NCI-H2081 (cell line): ENCODE data around the gene MPPED1.

Experiments used
- DNase-seq, 2 experiments: peaks; one replicate each; lab custom pipeline; 2025; lab: John Stamatoyannopoulos, UW

The MPPED1 gene

DNA sequence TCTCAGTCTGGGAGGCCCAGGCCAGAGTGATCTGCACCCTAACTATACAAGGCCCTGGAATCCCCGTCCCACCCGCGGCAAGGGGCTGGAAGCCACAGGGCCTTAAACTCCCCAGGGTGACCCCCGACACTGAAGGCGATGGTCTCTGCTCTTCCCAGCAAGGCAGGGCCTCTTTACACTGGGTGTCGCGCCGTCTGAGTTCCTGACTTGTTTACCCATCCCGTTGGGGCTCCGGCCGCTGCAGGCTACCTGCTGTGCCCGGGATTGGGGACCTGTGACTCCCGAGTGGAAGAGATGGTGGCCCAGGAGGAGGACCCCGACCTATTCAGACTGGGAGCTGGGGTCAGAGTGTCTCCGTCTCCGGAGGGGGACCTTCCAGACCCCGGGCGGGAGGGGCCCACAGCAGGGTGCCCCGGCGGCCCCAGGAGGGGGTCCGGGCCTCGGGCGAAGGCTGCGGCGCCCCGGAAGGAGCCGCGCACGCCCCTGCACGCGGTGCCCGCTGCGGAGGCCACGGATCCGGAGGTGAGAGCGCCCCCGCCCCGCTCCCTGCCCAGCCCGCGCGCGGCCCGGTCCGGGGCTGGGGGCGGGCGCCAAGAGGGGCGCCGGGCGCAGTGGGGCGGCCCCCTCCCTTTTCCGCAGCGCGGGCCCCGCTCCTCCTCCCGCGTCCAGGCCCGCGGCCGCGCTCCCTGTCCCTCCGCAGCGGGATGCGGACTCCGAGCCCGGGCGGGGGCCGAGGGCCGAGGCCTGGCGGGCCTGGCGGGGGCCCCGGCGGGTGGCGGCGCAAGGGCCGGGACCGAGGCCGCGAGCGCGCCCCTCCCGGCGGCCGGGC is 560 bp upstream of the MPPED1 start:
- DNase-seq, result no peak

DNA sequence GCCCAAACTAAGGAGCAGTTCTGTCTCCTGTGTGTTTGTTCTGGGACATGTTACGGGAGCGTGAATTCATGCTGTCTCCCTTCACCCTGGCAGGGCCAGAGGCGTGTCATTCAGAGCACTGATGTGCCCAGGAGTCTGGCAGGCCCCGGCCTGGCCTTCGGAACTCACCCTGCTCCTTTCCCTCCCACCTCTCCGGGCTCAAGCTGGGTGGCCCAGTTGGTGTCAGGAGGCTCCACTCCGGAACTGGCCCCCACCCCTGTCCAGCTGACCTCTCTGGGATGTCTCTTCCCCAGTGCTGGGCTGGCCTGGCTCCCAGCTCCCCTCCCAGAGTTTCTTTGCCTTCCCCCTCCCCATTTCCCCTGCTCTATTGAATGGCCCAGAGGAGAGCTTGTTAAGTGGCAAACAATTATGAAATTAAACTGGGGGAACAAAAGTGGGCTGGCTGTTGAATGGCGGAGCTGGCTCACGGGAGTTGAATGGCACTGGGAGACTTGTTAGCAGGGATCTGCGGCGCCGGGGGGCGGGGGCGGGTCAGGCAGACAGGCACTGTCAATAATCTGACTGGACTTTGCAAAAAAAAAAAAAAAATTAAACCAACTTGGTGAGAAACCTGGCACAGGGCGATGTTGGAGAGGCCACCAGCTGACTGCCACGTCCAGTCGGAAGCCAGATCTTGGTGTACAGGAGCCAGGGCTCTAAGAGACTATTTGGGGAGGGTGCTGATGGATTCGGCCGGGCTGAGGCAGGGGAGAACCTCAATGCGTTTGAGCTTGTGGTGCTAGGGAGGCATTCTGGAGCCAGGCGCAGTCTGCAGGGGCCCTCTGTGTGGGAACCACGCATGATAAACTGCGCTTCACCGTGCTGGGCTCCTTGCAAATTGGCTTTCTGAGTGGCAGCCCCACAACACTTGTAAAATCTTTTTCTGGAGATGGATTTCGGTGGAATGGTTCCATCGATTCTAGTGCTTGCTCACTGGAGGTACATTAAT is 1.3 kb downstream of the MPPED1 start:
- peak; percentile 36 to 68 for DNase-seq

DNA sequence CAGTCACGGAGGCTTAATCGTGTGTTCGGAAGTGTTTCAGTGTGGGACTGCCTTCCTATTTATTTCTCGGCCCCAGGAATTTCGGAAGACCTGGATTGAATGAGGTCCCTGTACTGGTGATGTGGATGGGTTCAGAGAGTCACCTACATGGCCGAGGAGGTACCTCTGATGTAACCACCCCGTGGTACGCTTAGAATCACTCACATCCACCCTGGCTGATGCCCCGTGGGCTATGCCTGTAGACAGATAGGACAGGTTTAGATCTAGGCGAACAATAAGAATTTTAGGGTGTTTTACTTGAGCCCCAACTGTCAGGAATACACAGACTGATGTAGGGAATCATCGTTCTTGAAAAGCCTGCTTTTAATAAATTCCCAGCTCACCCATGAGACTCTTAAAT is 2.0 kb downstream of the MPPED1 start:
- no peak for DNase-seq

DNA sequence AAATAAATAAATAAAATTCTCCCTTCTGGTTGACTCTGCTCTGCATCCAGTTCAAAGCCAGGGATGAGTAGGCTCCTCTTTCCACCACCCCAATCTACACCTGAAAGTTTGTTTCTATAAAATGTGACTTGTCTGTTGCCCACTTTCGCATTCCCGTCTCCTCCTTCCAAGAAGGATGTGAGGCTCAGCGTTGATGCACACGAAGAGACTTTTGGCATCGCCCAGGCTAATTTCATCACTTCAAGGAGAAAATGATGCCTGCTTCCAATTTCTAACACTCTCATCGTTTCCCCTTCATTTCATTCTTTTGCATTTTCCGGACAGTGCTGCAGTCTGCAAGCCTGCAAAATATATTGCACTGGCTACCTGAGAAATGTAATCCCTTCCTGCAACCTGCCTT is 3.9 kb downstream of the MPPED1 start:
- DNase-seq, result no peak

DNA sequence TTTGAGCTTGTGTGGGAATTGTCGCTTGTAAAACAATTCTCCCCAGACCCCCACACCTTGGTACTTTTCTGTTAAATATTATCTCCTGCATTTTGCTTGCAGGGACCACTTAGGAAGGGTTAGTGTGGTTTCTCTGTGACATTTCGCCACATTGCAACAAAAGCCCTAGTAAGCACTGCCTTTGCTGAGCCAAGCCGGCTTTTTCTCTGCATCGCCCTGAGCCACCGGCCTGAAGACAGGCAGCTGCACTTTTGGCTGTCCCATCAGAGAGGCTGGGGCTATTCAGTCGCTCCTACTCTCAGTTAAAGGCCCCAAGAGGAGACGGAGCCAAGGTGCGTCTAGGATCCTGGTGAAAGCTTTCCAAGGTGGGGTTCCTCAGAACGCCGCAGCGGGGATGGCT is 5.7 kb downstream of the MPPED1 start:
- DNase-seq, result no peak

DNA sequence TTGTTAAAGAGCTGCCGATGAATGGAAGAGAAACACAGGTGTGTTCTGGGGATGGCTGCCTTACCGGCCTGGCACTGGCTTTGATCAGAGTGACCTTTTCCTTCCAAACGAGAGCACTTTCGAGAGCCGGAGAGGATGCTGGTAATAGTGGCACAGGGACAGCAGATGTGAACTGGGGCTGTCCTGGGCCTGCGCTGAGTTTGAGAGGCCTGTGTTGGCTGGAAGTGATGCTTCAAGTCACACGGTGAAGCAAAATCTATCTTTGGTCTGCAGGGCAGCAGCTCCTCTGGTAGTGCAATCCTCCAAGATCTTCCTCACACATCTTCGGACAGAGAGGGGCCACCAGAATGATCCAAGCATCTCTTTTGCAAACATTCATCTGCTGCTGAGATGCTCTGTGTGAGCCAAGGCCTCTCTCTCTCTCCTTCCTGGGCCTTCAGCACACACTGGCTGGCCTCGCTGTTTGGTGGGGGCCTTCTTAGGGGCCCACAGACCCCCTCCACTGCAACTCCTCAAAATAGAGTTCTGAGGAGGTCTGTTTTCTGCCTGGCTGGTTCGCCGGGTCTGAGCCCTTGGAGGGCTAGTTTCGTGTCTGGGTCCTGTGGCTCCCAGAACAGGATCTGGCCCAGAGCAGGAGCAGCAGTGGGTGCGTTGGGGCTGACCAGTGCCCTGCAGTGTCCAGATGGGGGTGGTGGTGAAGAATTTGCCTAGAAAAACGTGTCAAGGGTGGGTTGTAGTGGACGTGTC is 6.4 kb downstream of the MPPED1 start:
- DNase-seq, result no peak

DNA sequence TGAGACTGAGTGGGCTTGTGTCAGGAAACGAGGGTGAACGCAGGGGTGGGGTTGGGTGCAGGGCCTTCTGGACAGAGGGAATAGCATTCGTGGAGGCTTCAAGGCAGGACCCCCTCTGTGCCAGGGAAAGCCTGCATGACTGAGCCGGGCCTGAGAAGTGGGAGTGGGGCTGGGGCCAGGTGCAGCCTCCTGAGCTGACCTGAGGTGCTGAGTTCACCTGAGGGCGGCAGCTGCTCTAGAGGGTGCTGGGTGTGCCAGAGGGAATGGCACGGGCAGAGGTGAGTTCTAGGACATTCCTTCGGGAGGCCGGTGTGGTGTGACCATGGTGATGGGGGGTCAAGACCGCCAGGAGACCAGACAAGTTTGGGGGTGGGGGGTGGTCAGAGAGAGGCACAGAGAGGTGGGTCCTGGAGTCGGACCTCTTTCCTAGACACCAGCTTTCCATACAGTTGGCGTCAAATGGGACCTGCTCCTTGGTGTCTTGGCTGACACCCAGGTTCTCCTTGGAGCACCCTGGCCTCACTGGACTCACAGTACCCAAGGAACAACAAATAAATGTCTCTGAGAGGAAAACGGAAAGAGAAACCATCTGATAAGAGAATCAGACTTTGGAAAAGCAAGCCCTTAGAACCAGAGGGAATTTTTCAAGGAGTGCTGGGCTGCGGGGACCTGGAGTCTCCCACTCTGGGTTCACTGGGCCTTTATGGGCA is 7.7 kb downstream of the MPPED1 start:
- DNase-seq, result no peak

DNA sequence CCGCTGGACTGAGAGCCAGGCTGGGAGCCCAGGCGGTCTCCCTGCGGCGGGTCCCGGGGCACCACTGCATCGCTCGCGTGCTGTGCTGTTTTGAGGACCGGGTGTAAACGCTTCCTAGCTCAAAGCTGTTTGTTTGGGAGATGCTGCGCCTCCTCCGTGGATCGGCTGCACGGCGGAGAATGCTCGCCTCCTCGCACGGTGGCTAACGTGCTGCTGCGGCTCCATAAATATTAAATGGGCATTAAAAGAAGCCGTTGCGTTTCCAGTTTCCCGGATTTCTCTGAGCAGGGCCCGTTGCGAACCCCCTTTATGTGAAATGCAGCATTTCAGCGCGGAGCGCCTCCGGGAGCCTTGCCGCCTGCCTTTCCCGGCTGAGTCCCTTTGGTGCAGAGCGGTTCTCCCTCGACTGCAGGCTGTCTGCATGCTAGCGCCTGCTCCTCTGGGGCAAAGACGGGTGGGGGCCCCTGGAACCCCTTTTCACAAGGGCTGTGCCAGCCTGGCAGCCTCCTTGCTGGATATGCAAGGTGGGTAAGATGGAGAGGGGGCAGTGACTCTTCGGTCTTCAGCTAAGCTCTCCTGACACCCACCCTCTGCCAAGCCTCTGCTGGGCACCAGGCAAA is 9.3 kb downstream of the MPPED1 start:
- no peak for DNase-seq

DNA sequence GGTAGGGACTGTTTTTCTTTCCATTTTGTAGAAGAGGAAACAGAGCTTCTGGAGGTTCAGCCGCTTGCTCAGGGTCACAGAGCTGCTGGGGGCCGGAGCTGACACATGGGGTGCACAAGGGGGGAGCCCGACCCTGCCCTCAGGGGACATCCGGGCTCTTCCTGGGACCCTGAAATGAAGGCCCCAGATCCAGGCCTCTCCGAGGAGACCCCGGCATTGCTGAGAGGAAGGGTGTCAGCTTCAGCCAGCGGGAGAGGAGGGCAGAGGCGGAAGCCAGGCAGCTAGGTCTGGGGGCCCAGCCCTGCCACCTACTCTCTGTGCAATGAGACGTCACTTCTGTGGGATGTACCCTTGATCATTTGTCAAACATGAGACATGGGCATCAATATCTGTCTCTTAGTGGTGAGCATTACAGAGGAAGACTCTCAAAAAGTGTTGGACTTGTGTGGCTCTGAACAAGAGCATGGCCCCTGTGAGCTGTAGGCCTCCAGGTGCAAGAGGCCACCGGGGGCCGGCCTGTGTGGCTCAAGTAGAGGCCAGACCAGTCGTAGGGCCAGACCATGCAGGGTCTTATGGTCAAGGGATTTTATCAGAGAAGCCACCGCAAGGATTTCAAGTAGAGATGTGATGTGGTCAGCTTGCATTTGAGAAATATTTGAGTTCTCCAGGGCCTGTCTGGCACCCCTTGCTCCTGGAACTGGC is 10.3 kb downstream of the MPPED1 start:
- DNase-seq, result no peak

DNA sequence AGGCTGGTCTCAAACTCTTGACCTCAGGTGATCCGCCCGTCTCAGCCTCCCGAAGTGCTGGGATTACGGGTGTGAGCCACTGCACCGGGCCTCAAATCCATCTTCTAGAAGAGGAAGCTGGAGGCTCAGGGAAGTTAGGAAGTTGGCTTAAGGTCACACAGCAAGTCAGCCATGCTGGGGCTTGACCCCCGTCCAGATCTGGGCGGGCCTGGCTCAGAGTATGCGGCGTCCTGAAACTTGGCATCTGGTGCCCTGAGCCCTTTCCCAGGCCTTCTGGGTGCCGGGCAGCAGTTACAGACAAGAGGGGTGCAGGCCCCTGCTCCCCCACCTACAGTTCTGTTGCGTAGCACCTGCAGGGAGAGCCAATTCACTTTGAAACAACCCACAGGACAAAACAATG is 11.2 kb downstream of the MPPED1 start:
- DNase-seq, result no peak

DNA sequence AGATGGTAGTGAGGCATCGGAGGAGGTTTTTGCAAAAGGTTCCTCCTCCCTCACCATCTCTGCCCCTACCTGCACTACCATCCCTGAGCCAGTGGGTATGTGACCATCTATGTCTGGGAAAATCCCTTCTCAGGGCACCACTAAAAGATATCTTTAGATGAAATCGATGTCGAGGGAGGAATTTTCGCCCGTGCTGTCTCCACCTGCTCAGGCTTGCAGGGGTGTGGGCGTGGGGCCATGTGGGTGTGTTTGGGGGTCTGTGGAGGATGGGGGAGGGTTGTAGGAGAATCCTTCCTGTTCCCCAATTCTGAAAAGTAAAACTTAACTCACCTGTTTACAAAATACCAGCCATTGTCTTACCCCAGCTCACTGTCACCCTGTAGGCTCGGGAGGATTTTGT is 12.4 kb downstream of the MPPED1 start:
- no peak for DNase-seq

DNA sequence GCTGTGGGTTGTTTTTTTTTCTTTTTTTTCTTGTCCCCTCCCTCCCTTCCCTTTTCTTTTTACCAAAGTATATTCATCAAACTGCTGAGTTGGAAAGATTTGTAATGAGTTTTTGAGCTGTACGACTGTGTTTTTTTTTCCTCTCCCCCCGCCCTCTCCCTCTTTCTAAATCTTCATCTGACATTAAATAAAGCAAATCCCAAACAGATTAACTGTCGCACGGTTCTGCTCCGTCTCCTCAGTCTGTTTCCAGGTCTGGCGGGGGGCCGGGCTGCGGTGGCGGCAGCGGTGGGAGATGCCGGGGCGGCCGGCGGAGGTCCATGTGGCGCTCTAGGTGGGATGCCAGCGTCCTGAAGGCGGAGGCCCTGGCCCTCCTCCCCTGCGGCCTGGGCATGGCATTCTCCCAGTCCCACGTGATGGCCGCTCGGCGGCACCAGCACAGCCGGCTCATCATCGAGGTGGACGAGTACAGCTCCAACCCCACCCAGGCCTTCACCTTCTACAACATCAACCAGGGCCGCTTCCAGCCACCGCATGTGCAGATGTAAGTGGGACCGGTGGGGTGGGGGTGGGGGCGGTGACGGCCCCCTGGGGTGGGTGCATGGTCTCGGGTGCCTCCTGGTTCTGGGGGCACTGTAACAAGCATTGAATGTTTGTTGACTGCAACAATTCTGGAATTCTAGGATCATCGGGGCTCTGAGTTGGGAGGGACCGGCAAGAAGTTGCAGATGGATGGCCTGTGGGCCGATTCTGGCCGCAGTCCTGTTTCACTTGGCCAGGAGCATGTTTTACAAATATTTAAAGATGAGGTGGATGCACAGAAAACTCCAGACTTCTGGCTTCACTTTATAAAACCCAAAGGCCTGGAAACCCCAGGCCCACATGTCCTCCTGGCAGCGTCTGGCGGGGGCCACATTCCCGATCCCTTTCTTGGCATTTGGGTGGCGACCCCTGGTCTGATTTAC is 13.1 kb downstream of the MPPED1 start:
- no peak for DNase-seq

DNA sequence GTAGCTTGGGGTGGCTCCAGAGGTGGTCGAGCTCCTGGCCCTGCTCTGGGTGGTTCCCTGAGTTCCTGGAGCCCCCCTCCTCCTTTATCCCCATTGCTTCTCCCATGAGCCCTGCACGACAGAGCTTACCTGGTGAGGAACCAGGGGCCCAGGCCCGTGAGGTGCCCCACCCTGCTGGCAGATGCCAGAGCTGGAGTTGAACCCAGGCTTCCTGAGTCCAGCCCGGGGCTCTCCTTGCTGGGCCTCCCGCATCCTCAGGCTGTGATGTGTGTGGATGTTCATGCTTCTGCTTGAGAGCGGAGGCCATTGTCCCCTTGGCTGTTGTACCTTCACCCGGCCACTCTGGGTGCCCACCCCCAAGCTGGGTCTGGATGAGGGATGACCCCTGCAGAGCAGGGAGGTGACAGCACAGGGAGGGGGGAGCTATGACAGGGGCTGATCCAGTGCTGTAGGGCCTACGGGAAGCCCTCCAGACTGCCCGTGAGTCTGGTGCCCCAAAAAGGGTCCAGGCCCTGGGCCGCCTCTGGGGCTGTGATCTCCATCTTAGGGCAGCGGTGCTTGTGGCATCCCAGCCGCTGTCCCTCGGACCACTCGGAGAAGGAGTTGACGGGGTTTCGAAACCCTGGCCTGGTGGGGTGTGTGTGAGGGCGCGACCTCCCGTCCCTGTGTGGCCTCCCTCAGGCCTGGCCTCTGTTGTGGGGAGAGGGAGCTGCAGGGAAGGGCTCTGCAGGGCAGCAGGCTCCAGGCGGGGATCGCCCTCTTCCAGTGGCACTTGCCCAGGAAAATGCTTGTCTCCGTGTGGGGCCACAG is 14.4 kb downstream of the MPPED1 start:
- DNase-seq, result no peak

DNA sequence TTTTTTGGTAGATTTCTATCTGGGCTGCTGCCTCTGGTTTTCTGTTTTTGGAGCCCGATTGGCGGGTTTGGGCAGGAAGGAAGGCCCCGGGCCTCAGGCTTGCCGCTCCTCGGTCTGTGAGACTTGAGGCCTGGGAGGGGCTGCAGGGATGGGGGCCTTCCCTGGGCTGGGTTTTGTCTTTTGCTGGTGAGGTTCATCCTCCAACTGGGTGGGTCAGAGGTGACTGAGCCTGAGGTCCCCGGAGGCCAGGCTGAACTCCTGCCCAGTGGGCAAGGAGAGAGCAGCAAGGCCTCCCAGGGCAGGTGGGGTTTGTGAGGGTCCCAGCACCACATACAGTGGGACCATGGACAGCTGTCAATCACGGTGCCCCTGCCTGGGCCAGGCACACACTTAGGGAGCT is 15.0 kb downstream of the MPPED1 start:
- DNase-seq, result no peak

DNA sequence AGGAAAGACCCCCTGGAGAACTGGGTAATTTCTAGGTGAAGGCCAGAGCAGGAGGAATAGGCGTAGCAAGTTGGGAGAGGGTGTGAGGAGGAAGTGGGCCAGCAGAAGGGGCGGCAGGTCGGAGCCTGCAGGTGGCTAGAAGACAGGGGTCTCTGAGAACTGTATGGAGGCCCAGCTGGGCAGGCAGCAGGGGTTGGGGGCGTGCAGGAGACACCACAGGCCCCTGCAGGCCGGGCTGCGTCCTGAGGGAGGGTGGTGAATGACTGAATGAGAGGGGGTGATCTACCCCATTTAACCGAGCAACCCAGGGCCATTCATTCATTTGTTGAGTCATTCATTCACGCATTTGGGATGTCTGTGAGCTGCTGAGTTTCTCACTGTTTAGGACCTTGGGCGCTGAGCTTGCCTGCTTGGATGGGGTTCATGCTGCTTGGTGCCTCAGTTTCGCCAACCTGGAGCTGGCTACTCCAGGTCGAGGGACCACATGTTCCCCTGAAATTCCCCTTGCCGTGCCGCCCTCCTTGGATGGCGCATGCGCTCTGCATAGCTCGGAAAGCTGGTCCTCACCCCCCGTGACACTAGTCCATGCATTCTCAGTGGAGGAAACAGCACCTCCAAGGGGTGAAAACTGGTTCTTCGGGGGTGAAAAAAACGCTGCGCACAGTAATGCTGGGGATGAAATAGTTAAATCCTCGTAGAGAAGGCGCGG is 15.6 kb downstream of the MPPED1 start:
- no peak for DNase-seq

DNA sequence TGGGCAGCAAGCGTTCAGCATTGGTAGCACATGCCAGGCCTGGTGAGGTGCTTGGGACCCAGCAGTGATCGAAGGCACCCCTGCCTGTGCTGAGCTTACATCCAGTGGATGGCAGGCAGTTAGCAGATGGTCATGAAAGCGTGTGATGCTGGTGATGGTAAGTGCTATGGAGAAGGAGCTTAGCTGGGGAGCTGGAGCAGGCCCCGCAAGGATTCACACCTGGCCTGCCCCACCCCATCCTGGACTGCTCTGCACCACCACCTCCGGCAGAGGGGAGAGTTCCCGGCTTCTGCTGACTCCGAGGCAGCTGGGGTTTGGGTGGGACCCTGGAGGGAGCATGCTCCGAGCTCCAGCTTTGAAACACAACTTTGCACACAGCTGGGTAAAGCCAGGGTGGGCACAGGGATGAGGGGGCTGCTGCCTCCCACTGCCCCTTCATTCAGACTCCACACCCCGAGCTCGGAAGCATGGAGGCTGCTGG is 16.2 kb downstream of the MPPED1 start:
- DNase-seq, result no peak

DNA sequence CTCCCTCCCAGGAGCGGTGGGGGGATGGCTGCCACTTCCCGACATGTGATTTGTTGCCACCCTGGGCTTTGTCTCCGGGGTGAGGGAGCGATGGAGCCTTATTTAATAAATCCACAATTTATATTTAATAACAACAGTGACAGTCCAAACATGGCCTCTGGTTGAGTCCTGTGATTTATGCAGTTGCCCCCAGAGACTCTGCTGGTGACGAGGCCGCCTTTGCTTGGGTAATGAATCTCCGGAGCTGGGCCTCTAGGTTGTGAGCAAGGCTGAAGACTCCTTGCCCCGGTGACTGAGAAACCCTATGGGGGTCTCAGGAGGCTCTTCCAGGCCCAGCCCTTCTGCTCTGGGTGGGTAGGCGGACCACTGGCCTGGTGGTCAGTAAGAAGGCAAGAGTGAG is 16.7 kb downstream of the MPPED1 start:
- no peak for DNase-seq

DNA sequence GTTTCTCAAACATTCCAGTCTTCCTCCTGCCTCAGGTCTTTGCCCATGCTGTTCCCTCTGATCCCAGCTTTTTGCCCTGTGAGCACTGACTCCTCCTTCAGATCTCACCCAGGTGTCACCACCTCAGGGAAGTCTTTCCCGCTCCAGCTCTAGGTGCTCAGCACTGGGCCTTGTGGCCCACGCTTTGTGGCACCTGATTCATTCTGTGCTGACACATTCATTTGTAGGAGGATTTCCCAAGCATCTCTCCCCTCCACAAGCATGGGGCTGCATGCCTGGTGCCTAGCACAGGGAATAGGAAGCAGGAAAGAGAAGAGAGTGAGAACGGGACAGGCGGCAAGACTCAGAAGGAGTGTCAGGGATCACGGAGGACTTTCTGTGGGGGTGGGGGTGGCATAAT is 17.6 kb downstream of the MPPED1 start:
- DNase-seq, result no peak
